Gastrocnemius medialis (tissue), 4 donors: Measurements from ENCODE around the gene SMARCAD1. TPM values are rescaled to one million over a fixed set of nuclear protein-coding genes. Genes with fewer than 3 reads are reported as not detected.

Experiments used
- ATAC-seq, 2 donors: fragments of 150-250 bp; one replicate each; pipeline ENCODE4 v1.9.1; 2016
- DNase-seq, 2 donors: peaks; one replicate each; pipeline ENCODE4 v3.0.0-alpha.2; 2019
- H3K27ac ChIP-seq, 4 donors: fragments of 200-600 bp; sonication (generic); 1 replicate in 1 of 4; 2 replicates in 3 of 4; pipeline ENCODE4 v1.5.1; 2016 to 2018; ENCODE audit warnings: mild to moderate bottlenecking in 2 of 4, moderate library complexity in 1 of 4
- H3K27me3 ChIP-seq, 3 donors: fragments of 200-600 bp; sonication (generic) in 2 of 3; 1 replicate in 1 of 3; 2 replicates in 2 of 3; pipeline versions ENCODE4 v1.5.1 to v1.6.0; 2016 to 2019; ENCODE audit warnings: mild to moderate bottlenecking in 1 of 3, moderate library complexity in 1 of 3
- H3K36me3 ChIP-seq, 2 donors: fragments of 200-600 bp; sonication (generic) in 1 of 2; one replicate each; pipeline ENCODE4 v1.5.1; 2017 to 2018
- H3K4me1 ChIP-seq, 2 donors: fragments of 200-600 bp; sonication (generic) in 1 of 2; one replicate each; pipeline ENCODE4 v1.5.1; 2016 to 2017; ENCODE audit warnings: mild to moderate bottlenecking in 2 of 2
- H3K4me3 ChIP-seq, 4 donors: fragments of 200-600 bp; sonication (generic) in 3 of 4; 1 replicate in 1 of 4; 2 replicates in 3 of 4; pipeline ENCODE4 v1.5.1; 2016 to 2019; ENCODE audit warnings: mild to moderate bottlenecking in 2 of 4
- H3K9me3 ChIP-seq, 3 donors: fragments of 200-600 bp; sonication (generic) in 2 of 3; 1 replicate in 1 of 3; 2 replicates in 2 of 3; pipeline ENCODE4 v1.5.1; 2016 to 2019
- CTCF ChIP-seq, 5 experiments: fragments of 450-650 bp in 3 of 5; fragments of 200-600 bp in 2 of 5; sonication (generic) in 2 of 5; IDR thresholded peaks in 4 of 5; conservative IDR thresholded peaks in 1 of 5; 1 replicate in 4 of 5; 2 replicates in 1 of 5; pipeline ENCODE4 v1.5.1; 2016 to 2019; ENCODE audit warnings: antibody characterized with exemption in 5 of 5, mild to moderate bottlenecking in 3 of 5, moderate library complexity in 3 of 5
- POLR2A ChIP-seq, 2 donors: fragments of 450-650 bp; IDR thresholded peaks; one replicate each; pipeline ENCODE4 v1.6.1; 2017; ENCODE audit warnings: antibody characterized with exemption in 2 of 2, mild to moderate bottlenecking in 2 of 2, moderate library complexity in 2 of 2
- in situ Hi-C, 4 donors: fragments of 200-750 bp; cut with MboI; loops; one replicate each; pipeline versions ENCODE4 v1.15.0 to v1.8.0; 2017; ENCODE audit warnings: low sequenced_read_pairs in 4 of 4
- intact Hi-C: fragments of 100-400 bp; cut with DNase I; formaldehyde crosslinking; loops from one replicate; pipeline ENCODE4 v1.15.1; 2023; ENCODE audit warnings: low total_unique reads
- total RNA-seq, 4 donors: library from RNA; depleted of rRNA; stranded (reverse); fragments of >200 nt; gene quantifications; one replicate each; pipeline versions ENCODE4 v1.1.0 to v1.2.3, GENCODE V29; 2016

Gene SMARCAD1
- total RNA-seq, 4 donors from 2014 or later, result 5.7 to 16.9 (median 8.0) TPM

- no peak for DNase-seq
- no peaks in the 10 kb centered on the region for H3K9me3 ChIP-seq
- ATAC-seq, result no peak
- no peaks in the 10 kb centered on the region for H3K27me3 ChIP-seq
- intact Hi-C loops (no loop called here), in situ Hi-C loops (no loop called here)
- peaks cover 0 to under 1% of the 10 kb centered on the region in 2 donors for H3K4me1 ChIP-seq
- H3K4me3 ChIP-seq, result no peak overlapping the region
- TF ChIP-seq CTCF (IDR thresholded peaks at IDR 0.05 in 4 of 5, conservative IDR thresholded peaks at IDR 0.05 in 1 of 5) (no peak), POLR2A (IDR thresholded peaks at IDR 0.05) (no peak)
- peaks cover 0 to 36% of the 10 kb centered on the region in 2 donors for H3K36me3 ChIP-seq
- H3K27ac ChIP-seq, result no peak overlapping the region
These were observed 8.7 kb downstream of the SMARCAD1 start for GRCh38 chr4:94216394-94216793.

- Histone ChIP-seq H3K9me3 (no peaks in the 10 kb centered on the region), H3K4me1 (no peaks in the 10 kb centered on the region), H3K36me3 (peaks cover 0 to 11% of the 10 kb centered on the region in 2 donors), H3K27me3 (no peaks in the 10 kb centered on the region), H3K4me3 (no peak overlapping the region), H3K27ac (no peak overlapping the region)
- intact Hi-C loops (no loop called here), in situ Hi-C loops (no loop called here)
- DNase-seq, result no peak
- no peak for TF ChIP-seq POLR2A (IDR thresholded peaks at IDR 0.05)
- no peak for ATAC-seq
These were observed 11.7 kb downstream of the SMARCAD1 start for GRCh38 chr4:94219402-94219801.

- in situ Hi-C loops, result no loop called here
- no peak for ATAC-seq
- peaks cover 0 to 11% of the 10 kb centered on the region in 2 donors for H3K36me3 ChIP-seq
These were observed 14.3 kb downstream of the SMARCAD1 start for GRCh38 chr4:94221916-94222315.

DNA sequence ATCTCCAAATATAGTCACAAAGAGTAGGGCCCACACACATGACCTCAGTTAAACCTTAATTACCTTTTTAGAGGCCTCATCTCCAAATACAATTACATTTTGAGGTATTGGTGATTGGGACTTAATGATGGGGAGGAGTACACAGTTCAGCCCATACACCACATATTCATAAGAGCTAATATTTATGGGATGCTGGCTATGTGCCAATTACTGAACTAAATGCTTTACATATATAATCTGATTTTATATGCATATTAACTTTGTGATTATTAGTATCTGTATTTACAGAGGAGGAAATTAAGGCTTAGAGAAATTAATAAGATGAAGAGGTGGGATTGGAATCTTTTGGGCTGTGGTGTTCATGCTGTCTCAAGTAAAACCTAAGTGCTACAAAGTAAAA lies 17.8 kb downstream of the SMARCAD1 start:
- no peaks in the 10 kb centered on the region for H3K27me3 ChIP-seq
- H3K9me3 ChIP-seq, result no peaks in the 10 kb centered on the region
- no peak overlapping the region for H3K4me3 ChIP-seq
- peaks cover 8 to 16% of the 10 kb centered on the region in 2 donors for H3K4me1 ChIP-seq
- intact Hi-C loops, result no loop called here
- no peak overlapping the region for H3K27ac ChIP-seq
- no peak for TF ChIP-seq POLR2A (IDR thresholded peaks at IDR 0.05)
- no peak for TF ChIP-seq CTCF (IDR thresholded peaks at IDR 0.05 in 4 of 5, conservative IDR thresholded peaks at IDR 0.05 in 1 of 5)
- H3K36me3 ChIP-seq, result peaks cover 0 to 9% of the 10 kb centered on the region in 2 donors
- in situ Hi-C loops, result no loop called here
- DNase-seq, result no peak
- no peak for ATAC-seq

More at GRCh38 chr4:94221916-94222315, 14.3 kb downstream of the SMARCAD1 start:
- intact Hi-C loops, result no loop called here
- DNase-seq, result no peak
- Histone ChIP-seq H3K27ac (no peak overlapping the region), H3K4me1 (peaks cover 0 to 4% of the 10 kb centered on the region in 2 donors), H3K4me3 (no peak overlapping the region), H3K27me3 (no peaks in the 10 kb centered on the region), H3K9me3 (no peaks in the 10 kb centered on the region)
- TF ChIP-seq CTCF (IDR thresholded peaks at IDR 0.05 in 4 of 5, conservative IDR thresholded peaks at IDR 0.05 in 1 of 5), result no peak
- no peak for TF ChIP-seq POLR2A (IDR thresholded peaks at IDR 0.05)

GRCh38 chr4:94226763-94227162 lies 19.1 kb downstream of the SMARCAD1 start:
- DNase-seq (no peak), ATAC-seq (no peak)
- in situ Hi-C loops (no loop called here), intact Hi-C loops (no loop called here)
- TF ChIP-seq CTCF (IDR thresholded peaks at IDR 0.05 in 4 of 5, conservative IDR thresholded peaks at IDR 0.05 in 1 of 5) (no peak), POLR2A (IDR thresholded peaks at IDR 0.05) (no peak)
- Histone ChIP-seq H3K27me3 (no peaks in the 10 kb centered on the region), H3K4me3 (no peak overlapping the region), H3K4me1 (peaks cover 8 to 16% of the 10 kb centered on the region in 2 donors), H3K36me3 (peaks cover 0 to 7% of the 10 kb centered on the region in 2 donors), H3K9me3 (no peaks in the 10 kb centered on the region), H3K27ac (no peak overlapping the region)
